GM12892 (cell line): ENCODE results near the gene CNPPD1.

Source experiments
- POLR2A ChIP-seq: IDR thresholded peaks from 2 replicates; pipeline ENCODE4 v1.6.1; 2011; ENCODE audit warnings: low read depth, low read length, control low read depth
- POLR2AphosphoS5 ChIP-seq: IDR thresholded peaks from 2 replicates; pipeline ENCODE4 v1.6.1; 2011; ENCODE audit warnings: low read depth, low read length, control low read depth

DNA sequence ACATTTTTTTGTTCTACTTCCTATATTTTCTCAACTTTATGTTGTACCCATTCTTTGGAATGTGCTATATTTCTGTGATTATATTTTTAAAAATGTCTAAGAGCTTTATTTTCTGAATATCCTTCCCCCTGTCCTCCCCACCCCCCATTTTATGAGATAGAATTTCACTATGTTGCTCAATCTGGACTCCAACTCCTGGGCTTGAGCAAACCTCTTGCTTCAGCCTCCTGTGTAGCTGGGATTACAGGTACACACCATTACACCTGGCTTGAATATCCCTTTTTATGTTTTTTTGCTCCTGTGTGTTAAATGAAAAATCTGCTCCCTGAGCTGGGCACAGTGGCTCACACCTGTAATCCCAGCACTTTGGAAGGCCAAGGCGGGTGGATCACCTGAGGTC is 20.7 kb upstream of the CNPPD1 start:
- TF ChIP-seq POLR2A, result no peak
- TF ChIP-seq POLR2AphosphoS5, result no peak
